ENCODE data around the gene HCLS1.

The HCLS1 gene

GRCh38 chr3:121670676-121671075 is 10.0 kb upstream of the HCLS1 start:
- no peak for DNase-seq (ENCODE audit: low read depth)
- no peak for TF ChIP-seq CTCF (conservative IDR thresholded peaks at IDR 0.05; ENCODE audit: low read depth, low read length)

GRCh38 chr3:121667333-121667732 is 6.6 kb upstream of the HCLS1 start:
- DNase-seq (ENCODE audit: low read depth), result no peak
- H3K4me3 ChIP-seq (ENCODE audit: low read depth, low read length), result no peak overlapping the region
- no peak for TF ChIP-seq CTCF (conservative IDR thresholded peaks at IDR 0.05; ENCODE audit: low read depth, low read length)

More at GRCh38 chr3:121670676-121671075, 10.0 kb upstream of the HCLS1 start:
- H3K4me3 ChIP-seq (ENCODE audit: low read depth, low read length), result no peak overlapping the region

DNA sequence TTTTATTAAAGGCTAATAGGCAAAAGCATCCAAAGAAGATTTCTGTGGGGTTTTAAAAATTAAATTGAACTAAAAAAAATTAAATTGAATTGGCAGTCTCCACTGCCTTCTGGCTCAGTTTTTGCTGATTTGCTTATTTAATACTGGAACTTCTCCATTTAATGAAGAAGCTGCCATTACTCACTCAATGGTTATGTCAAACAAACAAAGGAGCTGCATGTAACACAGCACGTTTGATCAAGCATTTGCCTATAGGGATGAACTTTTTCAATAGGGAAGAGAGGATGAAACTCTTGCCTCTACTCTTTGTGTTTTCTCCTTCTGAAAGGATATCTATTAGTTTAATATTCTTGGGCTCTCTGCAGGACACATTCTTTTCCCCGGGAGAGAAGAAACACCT is 4.8 kb upstream of the HCLS1 start:
- no peak for DNase-seq (ENCODE audit: low read depth)
- TF ChIP-seq CTCF (conservative IDR thresholded peaks at IDR 0.05; ENCODE audit: low read depth, low read length), result no peak
- no peak overlapping the region for H3K4me3 ChIP-seq (ENCODE audit: low read depth, low read length)

DNA sequence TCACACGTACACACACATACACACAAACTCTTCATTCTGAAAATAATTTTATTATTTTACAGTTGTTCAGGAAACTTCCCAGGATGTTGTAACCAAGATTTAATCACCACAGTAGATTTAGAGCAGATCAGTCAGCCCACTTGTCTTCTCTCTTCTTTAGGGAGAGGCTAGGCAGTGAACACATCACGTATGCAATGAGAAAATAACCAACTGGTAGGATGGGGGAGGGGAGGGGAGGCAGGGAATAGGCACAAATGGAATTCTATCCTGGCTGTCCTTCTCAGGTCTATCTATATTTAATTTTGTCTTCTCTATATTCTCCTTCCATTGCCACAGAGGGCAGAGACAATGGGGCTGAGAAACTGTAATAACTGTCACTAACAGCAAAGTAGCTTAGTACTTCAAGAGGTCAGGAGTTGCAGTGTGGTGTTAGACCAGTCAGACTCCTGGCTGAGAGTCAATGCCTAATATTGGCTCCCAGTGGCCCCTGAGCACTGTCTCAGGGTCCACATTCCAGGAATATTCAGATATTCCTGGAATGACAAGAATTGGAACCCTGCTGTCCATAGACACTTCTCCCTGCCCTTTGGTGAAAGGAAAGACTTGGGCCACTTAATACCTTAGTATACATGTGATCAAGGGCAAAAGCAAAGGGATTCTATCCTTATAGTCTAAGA is 2.6 kb upstream of the HCLS1 start:
- DNase-seq (ENCODE audit: low read depth), result no peak
- no peak for TF ChIP-seq CTCF (conservative IDR thresholded peaks at IDR 0.05; ENCODE audit: low read depth, low read length)
- no peak overlapping the region for H3K4me3 ChIP-seq (ENCODE audit: low read depth, low read length)

DNA sequence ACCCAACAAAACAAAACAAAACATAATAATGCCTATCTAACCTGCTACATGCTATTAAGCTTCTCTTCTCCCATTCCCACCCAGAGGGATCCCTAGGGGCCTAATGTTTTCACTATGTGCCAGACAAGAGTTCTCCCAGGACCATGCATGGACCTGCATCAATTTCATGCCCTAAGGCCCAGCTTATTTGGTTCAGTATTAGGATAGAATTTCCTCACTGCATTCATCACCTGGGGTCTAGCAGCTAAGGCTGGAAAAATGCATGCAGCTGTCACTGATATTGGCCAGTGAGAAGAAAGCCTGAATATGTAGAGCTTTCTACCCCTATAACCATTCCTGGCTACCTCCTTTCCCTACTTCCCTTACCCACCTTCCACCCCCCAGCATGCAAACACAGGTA is 2.0 kb upstream of the HCLS1 start:
- TF ChIP-seq CTCF (conservative IDR thresholded peaks at IDR 0.05; ENCODE audit: low read depth, low read length), result no peak
- DNase-seq (ENCODE audit: low read depth), result no peak
- H3K4me3 ChIP-seq (ENCODE audit: low read depth, low read length), result no peak overlapping the region

DNA sequence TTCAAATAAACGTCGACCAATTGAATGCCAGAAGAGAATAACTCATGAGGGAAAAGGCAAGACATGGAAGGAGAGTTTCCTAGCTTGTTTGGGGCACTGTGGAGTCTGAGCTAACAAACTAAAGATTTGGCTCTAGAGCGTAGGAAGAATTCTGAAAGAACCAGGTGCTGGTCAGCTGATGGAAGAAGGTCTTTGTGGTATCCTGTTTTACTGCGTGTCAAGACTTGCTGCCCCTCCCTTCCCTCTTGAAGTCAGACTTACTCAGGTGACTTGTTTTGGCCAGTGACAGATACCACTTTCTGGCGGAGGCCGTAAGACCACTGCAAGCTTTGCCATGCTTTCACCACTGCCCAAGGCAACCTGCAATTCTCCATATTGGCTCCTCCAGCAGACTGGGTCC is 673 bp upstream of the HCLS1 start:
- no peak overlapping the region for H3K4me3 ChIP-seq (ENCODE audit: low read depth, low read length)
- no peak for TF ChIP-seq CTCF (conservative IDR thresholded peaks at IDR 0.05; ENCODE audit: low read depth, low read length)
- DNase-seq (ENCODE audit: low read depth), result no peak

DNA sequence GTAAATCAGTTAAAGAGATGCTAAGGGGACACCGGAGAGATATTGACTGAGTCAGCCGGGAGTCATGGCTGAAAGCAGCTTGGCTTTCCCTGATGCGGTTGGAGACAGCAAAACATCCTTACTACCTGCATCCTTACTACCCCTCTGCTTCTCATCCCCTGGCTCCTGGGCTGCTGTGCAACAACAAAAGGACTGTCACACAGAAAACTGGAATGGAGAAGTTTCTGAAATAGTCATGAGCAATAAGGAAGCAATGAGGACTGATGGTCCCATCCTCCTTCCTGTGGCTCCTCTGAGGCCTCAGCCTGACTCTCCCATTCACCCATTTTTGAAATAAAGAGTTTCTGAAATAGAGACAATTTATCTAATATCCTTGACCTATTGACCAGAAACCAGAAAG is 1.1 kb downstream of the HCLS1 start:
- no peak for DNase-seq (ENCODE audit: low read depth)
- H3K4me3 ChIP-seq (ENCODE audit: low read depth, low read length), result no peak overlapping the region
- no peak for TF ChIP-seq CTCF (conservative IDR thresholded peaks at IDR 0.05; ENCODE audit: low read depth, low read length)

Data from choroid plexus epithelial cell (primary cell).